GM21717 (cell line): ENCODE data around the gene RFK.

Experiments
- ATAC-seq: cut with Tn5 transposase; IDR thresholded peaks from one replicate; pipeline ENCODE4 v1.9.1; 2021; ENCODE audit warnings: mild to moderate bottlenecking, moderate library complexity; ENCODE audit not compliant: unreplicated experiment

Gene RFK

GRCh38 chr9:76336027-76336426 lies 58.2 kb downstream of the RFK start:
- no peak for ATAC-seq
